ENCODE measurements around the gene POC1A.
"Not testable (repeated sequence)": the region's sequence is repeated elsewhere in the genome, so short reads cannot be mapped to it uniquely, and the experiment has no call there.

The POC1A gene

GRCh38 chr3:52053307-52054304 is 100.6 kb downstream of the POC1A start:
- in situ Hi-C loops (cut with MboI; ENCODE audit: low sequenced_read_pairs): no loop called here

- in situ Hi-C loops (cut with MboI; ENCODE audit: low sequenced_read_pairs): no loop called here
Observed at GRCh38 chr3:52052831-52053306, 101.4 kb downstream of the POC1A start.

- in situ Hi-C loops (cut with MboI; ENCODE audit: low sequenced_read_pairs): no loop called here
Observed at GRCh38 chr3:52051444-52051843, 102.8 kb downstream of the POC1A start.

GRCh38 chr3:52050571-52050970 is 103.7 kb downstream of the POC1A start:
- in situ Hi-C loops (cut with MboI; ENCODE audit: low sequenced_read_pairs): no loop called here

GRCh38 chr3:52049503-52049902 is 104.7 kb downstream of the POC1A start:
- in situ Hi-C loops (cut with MboI; ENCODE audit: low sequenced_read_pairs): no loop called here

- in situ Hi-C loops (cut with MboI; ENCODE audit: low sequenced_read_pairs): no loop called here
Observed at GRCh38 chr3:52047295-52047960, 106.8 kb downstream of the POC1A start.

GRCh38 chr3:52046902-52047239 is 107.4 kb downstream of the POC1A start:
- in situ Hi-C loops (cut with MboI; ENCODE audit: low sequenced_read_pairs): no loop called here

- in situ Hi-C loops (cut with MboI; ENCODE audit: low sequenced_read_pairs): no loop called here
Observed at GRCh38 chr3:52046186-52046901, 107.9 kb downstream of the POC1A start.

GRCh38 chr3:52044869-52045619 is 109.2 kb downstream of the POC1A start:
- in situ Hi-C loops (cut with MboI; ENCODE audit: low sequenced_read_pairs): no loop called here

- in situ Hi-C loops (cut with MboI; ENCODE audit: low sequenced_read_pairs): no loop called here
Observed at GRCh38 chr3:52043750-52044149, 110.5 kb downstream of the POC1A start.

- in situ Hi-C loops (cut with MboI; ENCODE audit: low sequenced_read_pairs): not testable (repeated sequence)
Observed at GRCh38 chr3:52043039-52043438, 111.2 kb downstream of the POC1A start.

GRCh38 chr3:52041118-52041731 is 113.0 kb downstream of the POC1A start:
- in situ Hi-C loops (cut with MboI; ENCODE audit: low sequenced_read_pairs): no loop called here

- in situ Hi-C loops (cut with MboI; ENCODE audit: low sequenced_read_pairs): no loop called here
Observed at GRCh38 chr3:52040600-52040999, 113.6 kb downstream of the POC1A start.

- in situ Hi-C loops (cut with MboI; ENCODE audit: low sequenced_read_pairs): no loop called here
Observed at GRCh38 chr3:52039846-52040245, 114.4 kb downstream of the POC1A start.

GRCh38 chr3:52039426-52039825 is 114.8 kb downstream of the POC1A start:
- in situ Hi-C loops (cut with MboI; ENCODE audit: low sequenced_read_pairs): no loop called here

GRCh38 chr3:52038227-52038626 is 116.0 kb downstream of the POC1A start:
- in situ Hi-C loops (cut with MboI; ENCODE audit: low sequenced_read_pairs): no loop called here

GRCh38 chr3:52037291-52037690 is 116.9 kb downstream of the POC1A start:
- in situ Hi-C loops (cut with MboI; ENCODE audit: low sequenced_read_pairs): no loop called here

GRCh38 chr3:52036829-52037228 is 117.4 kb downstream of the POC1A start:
- in situ Hi-C loops (cut with MboI; ENCODE audit: low sequenced_read_pairs): no loop called here

- in situ Hi-C loops (cut with MboI; ENCODE audit: low sequenced_read_pairs): no loop called here
Observed at GRCh38 chr3:52036222-52036694, 118.0 kb downstream of the POC1A start.

GRCh38 chr3:52034651-52035050 is 119.6 kb downstream of the POC1A start:
- in situ Hi-C loops (cut with MboI; ENCODE audit: low sequenced_read_pairs): no loop called here

Data from HL-60/S4 treated with retinoic acid at 250 ng/mL for 4 days and 3 days (cell line).